ENCODE measurements around the gene C17orf107.
"Not testable (repeated sequence)": the region's sequence is repeated elsewhere in the genome, so short reads cannot be mapped to it uniquely, and the experiment has no call there.

C17orf107 gene

DNA sequence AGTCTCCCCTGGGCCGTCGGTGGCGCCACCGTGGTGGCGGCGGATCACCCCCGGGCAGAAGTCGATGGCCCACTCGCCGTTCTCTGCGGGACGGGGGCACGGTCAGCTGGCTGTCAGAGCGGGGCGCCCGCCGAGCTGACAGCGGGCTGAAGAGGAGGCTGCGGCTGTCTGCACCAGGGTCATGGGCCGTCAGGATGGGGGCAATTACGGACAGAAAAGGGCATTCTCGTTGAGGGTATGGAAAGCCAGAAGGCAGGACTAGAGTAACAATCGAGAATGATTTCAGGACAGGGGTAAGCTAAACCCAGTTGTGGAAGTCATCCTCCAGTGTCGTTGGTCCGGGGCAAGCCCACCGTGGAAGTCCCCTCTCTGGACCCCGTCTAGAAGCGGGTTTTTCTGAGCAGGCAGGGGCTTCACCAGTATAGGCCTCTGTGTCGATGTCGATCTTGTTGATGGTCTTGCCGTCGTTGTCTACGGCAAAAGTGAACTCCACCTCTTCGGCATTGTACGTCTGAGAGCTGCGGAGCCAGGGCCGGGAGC lies 1.8 kb downstream of the C17orf107 start:
- DNase-seq, result no peak

DNA sequence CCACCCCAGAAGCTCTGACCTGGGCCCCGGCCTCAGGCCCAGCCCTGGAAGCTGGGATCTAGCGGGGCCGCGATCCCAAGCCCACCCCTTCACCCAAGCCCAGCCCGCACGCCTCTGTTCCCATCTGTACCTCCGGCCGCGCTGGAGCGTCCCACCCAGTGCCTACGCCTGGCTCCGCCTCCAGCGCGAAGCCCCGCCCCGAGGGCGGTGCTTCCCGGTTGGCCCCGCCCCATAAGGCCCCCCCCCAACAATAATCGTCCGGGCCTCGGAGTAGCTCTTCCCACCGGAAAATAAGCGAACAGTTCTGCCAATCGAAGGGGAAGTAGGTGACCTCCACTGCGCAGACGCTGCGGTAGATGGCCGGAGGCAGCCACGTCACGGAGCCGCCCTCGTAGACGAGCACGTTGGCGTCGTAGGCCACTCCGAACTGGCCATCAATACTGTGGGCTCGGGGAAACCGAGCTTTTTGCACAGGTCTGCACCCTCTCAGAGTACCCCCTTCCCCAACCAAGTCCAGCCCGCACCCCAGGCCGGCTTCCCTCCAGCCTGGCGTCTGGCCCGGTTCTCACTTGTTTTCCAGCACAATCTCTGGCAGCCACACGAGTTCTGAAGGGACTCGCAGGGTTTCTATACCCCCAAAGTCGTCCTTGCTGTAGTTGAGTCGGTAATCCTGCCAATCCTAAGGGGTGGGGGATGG lies 2.5 kb downstream of the C17orf107 start:
- DNase-seq, result peak; percentile 19

GRCh38 chr17:4902540-4902939 lies 3.2 kb downstream of the C17orf107 start:
- DNase-seq, result no peak

GRCh38 chr17:4903051-4903818 lies 3.9 kb downstream of the C17orf107 start, which contains the start of gene CHRNE:
CHRNE (minus strand) TSS chr17:4903098; CDS start chr17:4903063, 35 bp downstream.
- peak; percentile 36 for DNase-seq

DNA sequence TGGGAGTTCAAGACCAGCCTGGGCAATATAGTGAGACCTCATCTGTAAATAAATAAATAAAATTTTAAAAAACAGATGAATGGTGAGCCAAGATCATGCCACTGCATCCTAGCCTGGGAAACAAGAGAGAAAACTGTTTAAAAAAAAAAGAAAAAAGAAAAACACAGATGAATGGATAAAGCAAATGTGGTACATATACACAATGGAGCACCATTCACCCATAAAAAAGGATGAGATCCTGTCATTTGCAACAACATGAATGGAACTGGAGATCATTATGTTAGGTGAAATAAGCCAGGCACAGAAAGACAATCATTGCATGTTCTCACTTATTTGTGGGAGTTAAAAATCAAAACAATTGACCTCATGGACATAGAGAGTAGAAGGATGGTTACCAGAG lies 7.3 kb downstream of the C17orf107 start:
- DNase-seq, result not testable (repeated sequence)

DNA sequence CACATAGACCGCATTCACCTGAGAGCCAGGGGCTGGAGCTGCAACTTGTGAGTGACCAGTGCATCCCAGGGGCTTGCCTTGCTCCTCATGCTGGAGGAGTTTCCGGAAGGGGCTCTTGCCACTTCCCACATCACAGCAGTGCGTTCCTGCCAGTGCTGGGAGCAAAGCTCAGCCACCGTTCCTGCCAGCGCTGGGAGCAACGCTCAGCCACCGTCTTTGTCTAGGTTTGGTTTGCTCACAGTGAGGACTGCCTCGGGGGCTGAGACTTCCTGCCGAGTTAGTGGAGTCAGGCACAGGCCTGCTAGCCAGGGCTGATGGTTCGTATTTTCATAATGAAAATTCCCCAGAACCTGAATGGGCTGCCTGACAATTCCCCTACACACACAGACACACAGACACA lies 9.0 kb downstream of the C17orf107 start:
- DNase-seq, result no peak

DNA sequence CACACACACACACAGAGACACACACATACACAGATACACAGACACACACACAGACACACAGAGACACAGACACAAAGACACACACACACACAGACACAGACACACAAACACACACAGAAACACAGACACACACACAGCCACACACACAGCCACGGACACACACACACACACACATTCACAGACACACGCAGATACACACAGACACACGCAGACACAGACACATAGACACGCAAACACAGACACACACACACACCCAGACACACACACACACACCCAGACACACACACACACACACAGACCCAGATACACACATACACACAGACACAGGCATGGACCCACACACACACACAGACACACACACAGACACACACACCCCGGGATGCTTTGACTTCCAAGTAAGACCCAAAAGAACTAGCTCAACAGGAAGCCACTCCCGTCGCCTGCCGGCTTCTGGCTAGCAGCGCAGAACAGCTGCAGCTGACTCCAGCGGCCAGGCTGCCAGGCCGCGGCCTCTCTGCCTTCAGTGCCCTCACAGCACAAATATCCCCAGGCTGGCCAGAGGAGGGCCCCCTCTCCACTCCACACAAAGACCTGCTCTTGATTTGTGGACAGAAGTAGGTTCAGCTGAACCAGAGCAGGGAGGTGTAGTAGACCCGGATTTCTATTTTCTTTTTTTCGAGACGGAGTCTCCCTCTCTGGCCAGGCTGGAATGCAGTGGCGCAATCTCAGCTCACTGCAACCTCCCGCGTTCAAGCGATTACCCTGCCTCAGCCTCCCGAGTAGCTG lies 9.6 kb downstream of the C17orf107 start:
- DNase-seq, result peak; percentile 88

DNA sequence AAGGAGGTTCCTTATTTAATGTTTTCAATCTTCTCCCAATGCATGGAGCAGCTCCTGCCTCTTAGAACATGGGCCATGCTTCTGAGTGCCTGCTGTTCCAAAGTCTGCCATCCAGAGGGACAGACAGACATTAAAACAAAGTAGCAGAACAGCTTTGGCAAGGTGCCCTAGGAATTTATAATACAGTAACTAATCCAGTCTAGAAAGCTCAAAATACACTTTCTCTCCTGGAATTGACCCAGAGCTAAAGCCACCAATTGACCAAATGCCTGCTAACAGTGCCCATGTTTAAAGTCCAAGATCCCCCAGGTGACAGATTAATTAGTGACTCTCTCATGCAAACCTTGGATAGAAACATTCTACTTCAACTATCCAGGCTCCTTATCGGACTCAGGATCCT lies 14.7 kb downstream of the C17orf107 start:
- DNase-seq, result no peak

GRCh38 chr17:4914551-4914950 lies 15.2 kb downstream of the C17orf107 start:
- not testable (repeated sequence) for DNase-seq

GRCh38 chr17:4919511-4920047 lies 20.2 kb downstream of the C17orf107 start:
- no peak for DNase-seq

GRCh38 chr17:4920351-4921048 lies 21.2 kb downstream of the C17orf107 start:
- DNase-seq, result peak; percentile 75

DNA sequence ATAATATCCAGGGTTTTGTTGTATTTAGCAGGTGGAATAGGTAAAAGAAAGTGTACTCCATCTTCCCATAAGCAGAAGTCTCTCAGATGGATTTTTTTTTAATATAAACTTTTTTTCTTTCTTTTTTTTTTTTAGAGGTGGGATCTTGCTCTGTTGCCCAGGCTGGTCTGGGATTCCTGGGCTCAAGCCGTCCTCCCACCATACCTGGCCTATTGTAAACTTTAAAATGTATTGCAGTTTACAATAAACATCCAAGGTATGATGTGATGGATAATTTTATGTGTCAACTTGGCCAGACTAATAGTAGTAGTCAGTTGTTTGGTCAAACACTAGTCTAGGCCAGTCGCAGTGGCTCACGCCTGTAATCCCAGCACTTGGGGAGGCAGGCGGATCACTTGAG lies 22.0 kb downstream of the C17orf107 start:
- no peak for DNase-seq

DNA sequence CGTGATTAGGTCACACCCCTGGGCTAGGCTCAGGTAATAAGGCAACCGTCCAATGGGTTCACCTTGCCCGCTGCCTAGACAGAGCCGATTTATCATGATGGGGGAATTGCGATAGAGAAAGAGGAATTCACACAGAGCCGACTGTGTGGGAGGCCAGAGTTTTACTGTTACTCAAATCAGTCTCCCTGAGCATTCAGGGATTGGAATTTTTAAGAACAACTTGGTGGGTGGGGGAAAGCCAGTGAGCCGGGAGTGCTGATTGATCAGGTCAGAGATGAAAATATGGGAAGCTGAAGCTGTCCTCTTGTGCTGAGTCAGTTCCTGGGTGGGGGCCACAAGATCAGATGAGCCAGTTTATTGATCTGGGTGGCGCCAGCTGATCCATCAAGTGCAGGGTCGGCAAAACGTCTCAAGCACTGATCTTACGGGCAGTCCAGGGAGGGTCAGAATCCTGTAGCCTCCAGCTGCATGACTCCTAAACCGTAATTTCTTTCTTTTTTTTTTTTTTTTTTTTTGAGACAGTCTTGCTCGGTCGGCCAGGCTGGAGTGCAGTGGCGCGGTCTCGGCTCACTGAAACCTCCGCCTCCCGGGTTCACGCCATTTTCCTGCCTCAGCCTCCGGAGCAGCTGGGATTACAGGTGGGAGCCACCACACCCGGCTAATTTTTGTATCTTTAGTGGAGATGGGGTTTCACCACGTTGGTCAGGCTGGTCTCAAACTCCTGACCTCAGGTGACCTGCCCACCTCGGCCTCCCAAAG lies 27.4 kb downstream of the C17orf107 start:
- not testable (repeated sequence) for DNase-seq

DNA sequence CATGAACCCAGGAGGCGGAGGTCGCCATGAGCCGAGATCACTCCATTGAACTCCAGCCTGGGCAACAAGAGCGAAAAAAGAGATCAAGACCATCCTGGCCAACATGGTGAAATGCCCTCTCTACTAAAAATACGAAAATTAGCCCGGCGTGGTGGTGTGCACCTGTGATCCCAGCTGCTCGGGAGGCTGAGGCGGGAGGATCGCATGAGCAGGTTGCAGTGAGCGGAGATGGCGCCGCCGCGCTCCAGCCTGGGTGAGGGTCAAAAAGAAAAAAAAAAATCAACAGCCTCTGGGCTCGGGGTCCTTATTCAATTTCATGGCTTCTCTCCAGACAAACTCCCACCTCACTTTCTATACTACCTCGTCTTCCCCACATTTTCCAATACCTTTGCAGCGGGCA lies 29.5 kb downstream of the C17orf107 start:
- no peak for DNase-seq

DNA sequence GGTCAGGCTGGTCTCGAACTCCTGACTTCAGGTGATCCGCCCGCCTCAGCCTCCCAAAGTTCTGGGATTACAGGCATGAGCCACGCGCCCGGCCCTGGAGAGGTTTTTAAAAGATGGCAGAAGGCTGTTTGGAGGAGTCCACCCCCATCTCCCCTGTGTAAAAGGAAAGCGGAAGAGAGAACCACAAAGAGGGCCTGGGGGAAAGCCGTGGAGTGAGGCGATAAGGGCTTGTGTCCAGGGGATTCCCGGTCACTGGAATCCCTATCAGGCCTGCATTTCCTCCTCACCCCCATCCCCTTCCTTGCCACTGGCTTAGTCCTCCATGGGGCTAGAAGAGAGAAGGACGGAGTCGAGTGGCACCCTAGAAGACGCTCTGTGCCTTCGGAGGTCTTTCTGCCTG lies 32.6 kb downstream of the C17orf107 start, which contains the start of gene GP1BA:
GP1BA (plus strand) TSS at position 315 of the 400 bp plus-strand sequence. CDS start 328 bp downstream, outside the sequence.
- DNase-seq, result no peak

GRCh38 chr17:4932756-4933155 lies 33.4 kb downstream of the C17orf107 start:
- DNase-seq, result no peak

GRCh38 chr17:4933646-4934045 lies 34.3 kb downstream of the C17orf107 start:
- DNase-seq, result no peak

- DNase-seq, result peak; percentile 70
Measured at GRCh38 chr17:4934173-4934979, 35.0 kb downstream of the C17orf107 start.

GRCh38 chr17:4935650-4936049 lies 36.3 kb downstream of the C17orf107 start:
- DNase-seq, result no peak

- DNase-seq, result no peak
Measured at GRCh38 chr17:4936436-4936835, 37.1 kb downstream of the C17orf107 start.

Measured in MV-4-11 (cell line).